Measurements from ENCODE around the gene USH2A.

GRCh38 chr1:215987092-215987875 lies 436.0 kb downstream of the USH2A start:
- TF ChIP-seq CTCF (IDR thresholded peaks at IDR 0.05) (no peak), POLR2A (IDR thresholded peaks at IDR 0.05) (no peak), EP300 (IDR thresholded peaks at IDR 0.05; ENCODE audit: low read depth) (no peak)

All from transverse colon (tissue), 3 donors.